IMR-90 (cell line): ENCODE results near the gene PAM16. TPM values are rescaled to one million over a fixed set of nuclear protein-coding genes. Genes with fewer than 3 reads are reported as not detected.

Source experiments
- ATAC-seq: fragments of 200-7000 bp; cut with Tn5 transposase; 2 replicates; pipeline ENCODE4 v1.9.1; 2020; ENCODE audit warnings: low read depth, mild to moderate bottlenecking, moderate library complexity
- BruUV-seq: library from RNA; stranded (reverse); fragments of 400-500 nt; replicated peaks from 2 replicates; lab custom pipeline; 2021; lab: Mats Ljungman, UMichigan
- CTCF ChIA-PET: fragments of 300-600 bp; formaldehyde crosslinking; extraction: SDS; loops from one replicate; lab custom pipeline; 2021; ENCODE audit warnings: antibody characterized with exemption; lab: Yijun Ruan, JAX
- POLR2A ChIA-PET: fragments of 300-600 bp; sonication (Branson Sonifier 250); formaldehyde crosslinking; loops from one replicate; lab custom pipeline; 2022; ENCODE audit warnings: antibody characterized with exemption; ENCODE audit not compliant: unreplicated experiment; lab: Charles Lee
- DNase-seq: peaks from one replicate; pipeline ENCODE4 v3.0.0; 2013
- H2AFZ ChIP-seq: replicated peaks from 2 replicates; pipeline ENCODE3; 2013; ENCODE audit warnings: low read length, mild to moderate bottlenecking; ENCODE audit not compliant: poor library complexity
- H2AK5ac ChIP-seq: 2 replicates; pipeline ENCODE4 v1.6.1; 2013; ENCODE audit warnings: low read depth, low read length, inconsistent platforms
- H2AK9ac ChIP-seq: replicated peaks from 2 replicates; pipeline ENCODE3; 2013; ENCODE audit warnings: mild to moderate bottlenecking, low read depth, low read length, moderate library complexity; ENCODE audit not compliant: poor library complexity
- H2BK120ac ChIP-seq: 2 replicates; pipeline ENCODE4 v1.6.1; 2013; ENCODE audit warnings: low read depth, low read length, inconsistent platforms
- H2BK15ac ChIP-seq: 3 replicates; pipeline ENCODE4 v1.6.1; 2013; ENCODE audit warnings: low read depth, low read length, inconsistent platforms
- H2BK20ac ChIP-seq: 2 replicates; pipeline ENCODE4 v1.6.1; 2013; ENCODE audit warnings: low read depth, mild to moderate bottlenecking, inconsistent platforms, low read length, moderate library complexity
- H2BK5ac ChIP-seq: 2 replicates; pipeline ENCODE4 v1.6.1; 2013; ENCODE audit warnings: mild to moderate bottlenecking, low read depth, low read length, inconsistent platforms; ENCODE audit not compliant: poor library complexity, severe bottlenecking
- H3K14ac ChIP-seq: replicated peaks from 2 replicates; pipeline ENCODE4 v1.6.1; 2013; ENCODE audit warnings: low read depth, low read length, inconsistent platforms
- H3K18ac ChIP-seq: 2 replicates; pipeline ENCODE4 v1.6.1; 2013; ENCODE audit warnings: low read depth, low read length, control low read depth
- H3K23ac ChIP-seq: 2 replicates; pipeline ENCODE4 v1.6.1; 2013; ENCODE audit warnings: low read depth, low read length, inconsistent platforms
- H3K27ac ChIP-seq: 2 replicates; pipeline ENCODE4 v1.5.1; 2013; ENCODE audit warnings: mild to moderate bottlenecking, control low read depth, low read length; ENCODE audit not compliant: insufficient read depth
- H3K27me3 ChIP-seq: 2 replicates; pipeline ENCODE4 v1.6.1; 2013; ENCODE audit warnings: low read length; ENCODE audit not compliant: control insufficient read depth, insufficient read depth
- H3K36me3 ChIP-seq: 2 replicates; pipeline ENCODE4 v1.6.1; 2013; ENCODE audit warnings: low read length, mixed read lengths; ENCODE audit not compliant: control insufficient read depth, insufficient read depth
- H3K4ac ChIP-seq: 2 replicates; pipeline ENCODE4 v1.6.1; 2013; ENCODE audit warnings: low read depth, low read length, inconsistent platforms
- H3K4me1 ChIP-seq: 2 replicates; pipeline ENCODE4 v1.6.1; 2013; ENCODE audit warnings: low read length, mixed read lengths; ENCODE audit not compliant: control insufficient read depth, insufficient read depth
- H3K4me2 ChIP-seq: 2 replicates; pipeline ENCODE4 v1.6.1; 2013; ENCODE audit warnings: low read depth, mild to moderate bottlenecking, control low read depth, low read length, moderate library complexity
- H3K4me3 ChIP-seq: 2 replicates; pipeline ENCODE4 v1.5.1; 2013; ENCODE audit warnings: low read depth, mild to moderate bottlenecking, control low read depth, low read length, moderate library complexity; ENCODE audit not compliant: insufficient read depth
- H3K56ac ChIP-seq: 2 replicates; pipeline ENCODE4 v1.6.1; 2013; ENCODE audit warnings: low read length, inconsistent platforms; ENCODE audit not compliant: insufficient read depth; ENCODE audit errors: extremely low read depth
- H3K79me1 ChIP-seq, 2 experiments: 2 replicates each; pipeline ENCODE4 v1.6.1; 2013; ENCODE audit warnings: low read length in 2 of 2, inconsistent platforms in 1 of 2, low read depth in 1 of 2
- H3K9ac ChIP-seq: 2 replicates; pipeline ENCODE4 v1.6.1; 2013; ENCODE audit warnings: low read depth, low read length, control low read depth
- H3K9me1 ChIP-seq: 2 replicates; pipeline ENCODE4 v1.6.1; 2013; ENCODE audit warnings: low read length, inconsistent platforms; ENCODE audit not compliant: insufficient read depth
- H3K9me3 ChIP-seq: 2 replicates; pipeline ENCODE4 v1.6.1; 2013; ENCODE audit warnings: low read length; ENCODE audit not compliant: control insufficient read depth, insufficient read depth
- H4K20me1 ChIP-seq: 2 replicates; pipeline ENCODE4 v1.6.1; 2013; ENCODE audit warnings: low read length, inconsistent platforms; ENCODE audit not compliant: insufficient read depth
- H4K5ac ChIP-seq: 2 replicates; pipeline ENCODE4 v1.6.1; 2013; ENCODE audit warnings: mild to moderate bottlenecking, low read depth, low read length, control low read depth
- H4K8ac ChIP-seq, 2 experiments: 2 replicates each; pipeline ENCODE4 v1.6.1; 2013; ENCODE audit warnings: low read depth in 2 of 2, low read length in 2 of 2, control low read depth in 1 of 2, inconsistent platforms in 1 of 2
- H4K91ac ChIP-seq: 2 replicates; pipeline ENCODE4 v1.6.1; 2013; ENCODE audit warnings: low read depth, low read length, inconsistent platforms; ENCODE audit not compliant: insufficient read depth
- CEBPB ChIP-seq: IDR thresholded peaks from 2 replicates; pipeline ENCODE4 v1.6.1; 2012; ENCODE audit warnings: low read depth, low read length, improper control_type of control experiment
- CTCF ChIP-seq: conservative IDR thresholded peaks from 2 replicates; pipeline ENCODE4 v1.5.1; 2012; ENCODE audit warnings: mild to moderate bottlenecking, low read depth, low read length, improper control_type of control experiment
- WGBS, 2 experiments: methylation state at CpG; one replicate each; pipeline versions ENCODE4 v1.1.5 to v1.1.7; 2013; ENCODE audit warnings: missing lambda C conversion rate in 2 of 2; ENCODE audit not compliant: insufficient read length in 1 of 2; ENCODE audit errors: extremely low coverage in 2 of 2; 5-methylcytosine and 5-hydroxymethylcytosine counted together
- dilution Hi-C: fragments of 300-500 bp; cut with HindIII; formaldehyde crosslinking; loops from one replicate; pipeline ENCODE4 v1.14.3; 2018; ENCODE audit warnings: low sequenced_read_pairs; ENCODE audit not compliant: unreplicated experiment
- in situ Hi-C: fragments of 300-500 bp; cut with MboI; formaldehyde crosslinking; loops from 3 replicates; pipeline ENCODE4 v1.14.3; 2019; ENCODE audit warnings: low sequenced_read_pairs, inconsistent platforms, mixed read lengths
- intact Hi-C: fragments of 100-400 bp; cut with micrococcal nuclease; formaldehyde crosslinking; loops from 2 replicates; pipeline ENCODE4 v1.10.0; 2022
- polyA plus RNA-seq, 3 experiments: library from polyadenylated mRNA; depleted of rRNA; stranded (reverse); fragments of >200 nt; gene quantifications; 2 replicates each; pipeline ENCODE4 v1.2.3, GENCODE V29; 2012; ENCODE audit warnings: low replicate concordance in 1 of 3
- total RNA-seq: library from RNA; depleted of rRNA; stranded (reverse); fragments of >200 nt; gene quantifications from 2 replicates; pipeline ENCODE4 v1.2.3, GENCODE V29; 2012

Gene PAM16
- total and polyA plus RNA-seq, 2 of the 4 experiments (the other 2 are of a cell fraction), result 17.9 to 48.4 TPM

- no peak for DNase-seq
- ChIA-PET CTCF (no interaction called here), POLR2A (interaction anchor here (1.3 kb wide), 1 partner anchor 10 kb away, joined by 4 read pairs; no protein-coding TSS in a partner anchor)
- H3K9ac ChIP-seq, result peak overlapping the region; percentile 55; the same call in 1 of the 2 replicates
- H4K8ac ChIP-seq, result peak overlapping the region in 1 of 2 experiments; percentile 48; a peak in 3 of 4 replicates
- intact Hi-C loops, result no loop called here
- H2BK5ac ChIP-seq, result peak overlapping the region; percentile 85
- peaks cover 97% of the 10 kb centered on the region for H4K20me1 ChIP-seq
- H3K4me3 ChIP-seq, result no peak overlapping the region
- peaks cover 44% of the 10 kb centered on the region for H3K36me3 ChIP-seq
- peak overlapping the region; percentile 36; the same call in 1 of the 2 replicates for H3K14ac ChIP-seq
- in situ Hi-C loops, result no loop called here
- peak overlapping the region; percentile 81 for H3K4ac ChIP-seq
- peak overlapping the region; percentile 94 for H3K27ac ChIP-seq
- H3K4me2 ChIP-seq, result peak overlapping the region; percentile 19
- H3K4me1 ChIP-seq, result peaks cover 34% of the 10 kb centered on the region
- dilution Hi-C loops, result no loop called here
- TF ChIP-seq CTCF, result no peak
- peak; percentile 67 for TF ChIP-seq CEBPB
- H2AFZ ChIP-seq, result peak overlapping the region; percentile 51
- no TSS peak for BruUV-seq
- H2BK15ac ChIP-seq, result no peak overlapping the region; the same call in 2 of the 3 replicates
- H3K27me3 ChIP-seq, result no peaks in the 10 kb centered on the region
- H3K18ac ChIP-seq, result no peak overlapping the region
- H3K9me3 ChIP-seq, result no peaks in the 10 kb centered on the region
- whole genome bisulfite sequencing, 2 experiments, result 10% methylated on average over 4 of the region's 27 CpGs; no CpG with 5 or more reads in 1 of the 2 experiments
- peak overlapping the region; percentile 88 for H2AK9ac ChIP-seq
- ATAC-seq, result no peak
- peaks cover 12% of the 10 kb centered on the region for H3K9me1 ChIP-seq
- no peak overlapping the region for H2BK20ac ChIP-seq
- H2AK5ac ChIP-seq, result peak overlapping the region; percentile 98
- peaks cover 4 to 76% of the 10 kb centered on the region in 2 experiments; a peak in 3 of 4 replicates for H3K79me1 ChIP-seq
- H3K23ac ChIP-seq, result 0 out of 2 replicates have a peak overlapping the region, but pooled peaks have one; percentile 69
- H4K5ac ChIP-seq, result no peak overlapping the region
- H4K91ac ChIP-seq, result peak overlapping the region; percentile 90; the same call in 1 of the 2 replicates
- H3K56ac ChIP-seq, result 0 out of 2 replicates have a peak overlapping the region, but pooled peaks have one; percentile 34
- peak overlapping the region; percentile 67 for H2BK120ac ChIP-seq
These were observed 25.9 kb upstream of the PAM16 start for GRCh38 chr16:4376893-4377572.
